ENCODE data around the gene ITK.

GRCh38 chr5:157157293-157157891, 23.2 kb upstream of the ITK start:
- TF ChIP-seq CTCF (IDR thresholded peaks at IDR 0.05) (no peak), RFX5 (IDR thresholded peaks at IDR 0.05) (no peak), RAD21 (conservative IDR thresholded peaks at IDR 0.05 in 1 of 2, IDR thresholded peaks at IDR 0.05 in 1 of 2) (no peak), ZC3H11A (IDR thresholded peaks at IDR 0.05) (no peak), RNF2 (IDR thresholded peaks at IDR 0.05; ENCODE audit: borderline replicate concordance, low read depth) (no peak)

Data from A549 (cell line).